SKM-1 treated with dmso at 0.1 percent for 144 hours (cell line): ENCODE data around the gene PLEKHA8.

Experiments
- DNase-seq: peaks from one replicate; lab custom pipeline; 2025; ENCODE audit not compliant: unreplicated experiment; lab: John Stamatoyannopoulos, UW

The PLEKHA8 gene

DNA sequence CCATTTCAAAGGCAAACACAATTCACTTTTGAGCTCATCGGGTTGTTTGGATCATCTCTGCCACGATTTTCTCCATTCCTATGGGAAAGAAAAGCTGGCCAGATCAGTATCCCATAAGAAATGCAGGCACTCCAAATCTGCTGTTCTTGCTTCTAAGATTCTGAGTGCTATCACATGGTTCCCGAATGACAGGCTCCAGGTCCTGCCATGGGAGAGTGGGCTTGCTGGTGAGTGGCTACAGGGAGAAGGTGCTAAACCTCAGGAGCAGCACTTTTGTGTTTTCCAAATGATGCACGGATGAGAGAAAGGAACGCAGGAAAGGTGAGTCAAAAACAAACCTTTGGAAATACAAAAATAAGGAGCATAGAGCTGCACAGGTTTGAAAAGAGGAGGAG, 138.6 kb downstream of the PLEKHA8 start:
- no peak for DNase-seq

DNA sequence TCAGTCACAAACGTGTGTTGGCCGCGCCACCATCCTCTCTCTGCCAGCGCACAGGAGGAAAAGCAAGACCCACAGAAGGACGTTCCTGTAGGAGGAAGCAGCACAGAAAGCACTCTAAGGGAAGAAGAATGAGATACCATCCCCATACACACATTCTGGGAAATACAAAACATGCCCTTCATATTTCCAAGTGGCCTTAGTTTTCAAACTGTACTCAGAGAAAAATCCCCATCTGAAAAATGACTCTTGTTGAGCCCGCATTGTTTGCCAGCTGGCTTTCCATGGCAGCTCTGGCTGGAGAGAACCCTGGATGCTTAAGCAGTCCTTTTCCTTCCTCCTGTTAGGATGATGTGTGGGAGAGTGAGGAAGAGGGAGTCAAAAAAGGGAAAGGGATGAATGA, 139.7 kb downstream of the PLEKHA8 start:
- no peak for DNase-seq

DNA sequence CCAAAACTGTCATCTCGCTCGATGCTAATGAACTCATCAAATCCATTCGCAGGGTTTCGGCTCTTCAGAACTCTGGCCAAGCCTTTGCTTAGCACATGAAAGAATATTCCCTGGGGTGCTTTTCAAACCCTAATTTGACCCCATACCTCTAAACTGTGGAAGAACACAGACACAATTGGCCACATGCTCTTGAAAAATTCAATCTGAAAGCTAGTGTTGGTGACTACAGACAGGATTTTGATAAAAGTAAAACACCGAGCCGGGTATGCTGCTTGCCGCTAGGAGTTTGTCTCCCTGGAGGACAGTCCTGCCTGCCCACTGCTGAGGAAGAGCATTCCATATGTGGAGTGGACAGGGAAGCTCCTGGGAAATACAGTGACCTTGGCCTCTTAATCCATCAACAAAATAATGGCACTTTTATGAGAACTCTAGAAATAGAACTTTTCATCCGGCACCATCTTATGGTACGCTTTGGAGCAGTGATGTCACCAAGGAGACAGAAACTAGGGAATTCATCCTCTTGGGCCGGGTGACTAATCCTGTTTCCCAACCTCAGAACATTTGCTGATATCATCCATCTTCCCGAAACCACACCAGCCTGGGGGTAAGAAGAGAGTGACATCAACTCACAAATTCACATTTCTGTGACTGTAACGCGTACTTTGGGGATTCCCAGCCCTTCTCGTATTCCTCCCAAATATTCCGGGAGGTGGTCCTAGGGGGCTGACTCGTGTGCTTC, 140.8 kb downstream of the PLEKHA8 start:
- DNase-seq = no peak

DNA sequence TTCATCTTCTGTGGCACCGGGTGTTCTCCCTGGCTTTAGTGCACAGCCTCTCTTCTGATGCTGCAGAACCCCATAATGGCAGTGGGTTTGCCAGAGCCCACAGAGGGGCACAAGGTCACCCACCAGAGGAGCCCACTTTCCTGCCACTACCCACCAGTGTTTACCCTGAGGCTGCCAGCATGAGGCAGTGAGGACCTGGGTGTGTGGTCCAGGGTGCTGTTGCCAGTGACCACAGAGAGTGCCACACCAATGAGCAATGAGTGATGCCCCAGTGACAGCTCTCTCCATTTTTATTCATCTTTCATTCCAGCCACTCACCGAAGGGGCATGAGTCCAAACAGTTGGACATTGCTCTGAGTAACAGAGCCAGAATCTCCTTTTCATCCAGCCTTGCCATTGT, 141.4 kb downstream of the PLEKHA8 start:
- DNase-seq = no peak

DNA sequence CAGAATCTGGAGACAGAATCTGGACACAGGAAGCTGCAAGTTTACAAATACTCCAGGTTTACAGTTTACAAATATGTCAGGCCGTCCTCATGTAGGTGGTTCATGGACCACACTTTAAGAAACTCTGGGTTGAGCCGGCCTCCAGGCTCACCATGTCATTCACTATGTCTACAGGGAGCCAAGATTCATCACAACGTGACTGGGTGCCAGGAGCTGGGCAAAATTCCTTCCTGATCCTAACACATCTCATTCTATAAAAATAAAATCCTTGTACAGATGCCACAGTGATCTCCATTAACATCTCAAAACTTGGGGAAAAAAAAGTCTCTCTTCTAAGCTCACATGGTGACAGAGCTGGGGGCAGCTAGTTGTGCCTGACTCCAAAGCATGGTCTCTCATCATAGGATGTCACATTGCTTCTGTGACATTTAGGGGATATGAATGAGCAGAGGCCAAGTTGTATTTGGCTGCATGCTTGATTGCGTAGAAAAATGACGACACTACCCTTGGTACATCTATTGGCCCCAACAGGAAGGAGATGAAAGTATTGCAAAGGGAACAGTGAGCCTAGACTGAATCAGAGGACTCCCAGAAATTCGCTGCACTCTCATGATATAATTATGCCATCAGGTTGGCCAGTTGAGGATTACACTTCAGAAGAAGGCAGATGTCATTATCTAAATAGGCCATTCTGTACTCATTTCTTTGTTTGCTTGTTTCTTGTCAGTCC, 142.4 kb downstream of the PLEKHA8 start:
- DNase-seq = peak; percentile 49

DNA sequence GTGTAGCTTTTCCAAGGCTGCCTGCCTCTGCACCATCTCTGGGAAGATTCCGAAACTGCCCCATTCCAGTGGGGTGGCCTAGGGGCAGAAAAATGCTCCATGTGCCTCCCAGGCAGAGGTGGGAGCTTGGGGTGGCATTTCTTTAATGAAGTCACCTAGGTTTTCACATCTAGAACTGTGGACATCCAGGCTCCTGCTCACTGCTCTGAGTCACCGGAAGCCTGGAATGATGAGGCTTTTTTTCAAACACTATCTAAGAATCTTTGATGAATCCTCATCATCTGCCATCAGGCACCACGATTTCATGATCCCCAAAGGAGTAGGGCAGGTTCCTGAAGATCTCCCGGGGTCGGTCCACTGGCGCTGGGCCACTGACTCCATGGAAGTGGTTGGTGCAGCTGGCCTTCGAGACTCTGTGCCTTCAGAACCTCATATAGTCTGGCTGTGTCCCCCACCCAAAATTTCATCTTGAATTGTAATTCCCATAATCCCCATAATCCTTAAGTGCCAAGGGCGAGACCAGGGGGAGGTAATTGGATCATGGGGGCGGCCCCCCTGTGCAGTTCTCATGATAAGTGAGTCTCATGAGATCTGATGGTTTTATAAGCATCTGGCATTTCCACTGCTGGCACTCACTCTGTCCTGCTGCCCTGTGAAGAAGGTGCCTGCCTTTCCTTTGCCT, 143.7 kb downstream of the PLEKHA8 start:
- DNase-seq = no peak

DNA sequence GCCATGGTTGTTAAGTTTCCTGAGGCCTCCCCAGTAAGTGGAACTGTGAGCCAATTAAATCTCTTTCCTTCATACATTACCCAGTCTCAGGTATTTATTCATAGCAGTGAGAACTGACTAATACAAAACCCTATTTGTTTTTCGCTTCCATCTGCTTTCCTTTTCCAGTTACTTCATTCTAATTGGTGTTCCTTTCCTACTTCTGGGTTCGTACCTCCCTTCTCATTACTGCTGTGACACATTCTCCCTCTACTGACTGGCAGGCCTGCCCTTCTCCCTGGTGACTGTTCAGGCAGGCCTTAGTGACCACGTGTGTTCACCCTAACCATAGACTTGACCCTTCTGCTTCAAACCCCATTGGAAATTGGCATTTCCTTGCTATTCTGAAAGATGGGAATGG, 144.2 kb downstream of the PLEKHA8 start:
- DNase-seq = no peak

DNA sequence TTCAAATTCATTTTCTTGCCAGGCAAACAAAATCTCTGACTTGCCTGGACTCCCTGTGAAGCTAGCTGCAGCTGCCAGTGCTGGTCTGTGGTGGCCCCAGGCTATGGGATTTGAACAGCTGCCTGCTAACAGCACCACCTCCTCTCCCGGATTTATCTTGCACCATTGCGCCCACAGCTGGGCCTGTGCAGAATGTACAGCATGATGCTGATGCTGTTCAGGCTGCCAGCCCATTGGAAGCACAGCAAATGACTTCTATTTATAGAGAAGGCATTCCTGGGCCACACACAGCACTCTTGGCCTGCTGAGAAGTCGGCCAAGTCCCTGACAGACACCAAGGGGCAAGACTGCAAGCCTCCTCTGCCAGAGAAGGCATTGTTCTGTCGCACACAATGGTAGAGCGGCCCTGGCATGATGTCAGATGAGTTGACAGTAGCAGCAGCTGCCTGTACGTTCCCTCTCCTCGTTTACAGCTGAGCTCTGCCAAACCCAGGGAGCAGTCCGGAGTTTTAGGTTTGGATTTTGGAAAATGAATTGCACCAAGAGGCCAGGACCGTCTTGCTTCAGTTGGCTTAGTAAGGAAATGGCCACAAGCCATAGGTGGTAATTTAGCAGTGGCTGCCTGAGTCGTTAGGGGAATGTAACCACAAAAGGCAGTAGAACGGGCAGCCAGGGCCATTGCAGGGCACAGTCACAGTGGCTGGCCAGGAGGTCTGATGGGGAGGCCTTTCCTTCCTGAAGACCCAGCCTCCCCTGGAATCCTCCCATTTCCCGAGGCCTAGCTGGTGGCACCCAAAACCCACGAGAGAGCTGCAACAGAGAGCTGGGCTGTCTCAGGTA, 145.1 kb downstream of the PLEKHA8 start:
- no peak for DNase-seq

DNA sequence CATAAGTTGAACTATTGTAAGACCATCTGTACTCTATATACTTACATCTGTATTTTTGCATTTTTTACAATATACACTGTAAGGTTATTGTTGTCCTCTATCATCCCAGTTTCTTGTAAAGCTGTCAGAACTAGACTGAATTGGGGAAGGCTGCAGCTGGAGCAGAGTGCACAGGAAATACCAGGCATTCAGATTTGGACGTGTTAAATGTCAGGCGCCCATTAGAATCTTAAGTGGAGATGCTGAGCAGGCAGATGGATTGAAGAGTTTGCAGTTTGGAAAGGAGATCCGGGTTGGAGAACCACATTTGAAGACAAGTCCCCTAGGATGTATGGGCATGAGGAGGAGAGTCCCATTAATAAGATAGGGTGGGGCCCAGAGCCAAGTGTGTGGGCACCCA, 147.0 kb downstream of the PLEKHA8 start:
- DNase-seq = no peak

DNA sequence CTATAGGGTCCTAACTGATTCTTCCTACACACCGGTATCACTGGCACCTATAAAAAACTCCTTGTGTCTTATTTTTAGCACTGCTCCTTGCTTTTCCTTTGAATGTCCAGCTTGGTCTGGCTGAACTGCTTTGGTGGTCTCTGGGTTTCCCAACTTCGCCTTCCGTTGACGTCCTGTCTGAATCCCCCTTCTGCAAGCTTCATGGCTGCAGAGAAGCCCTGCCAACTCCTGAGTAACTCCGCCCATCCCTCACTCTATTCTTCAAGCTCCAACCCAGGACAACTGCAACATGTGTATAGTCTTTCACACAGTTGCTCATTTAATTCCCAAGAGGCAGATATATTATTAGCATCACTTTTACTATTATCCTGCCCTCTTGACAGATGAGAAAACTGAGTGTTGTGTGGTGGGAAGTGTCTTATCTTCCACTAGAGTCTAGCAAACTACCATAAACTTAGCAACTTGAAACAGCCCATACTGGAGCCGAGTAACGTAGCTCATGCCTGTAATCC, 147.5 kb downstream of the PLEKHA8 start:
- no peak for DNase-seq

DNA sequence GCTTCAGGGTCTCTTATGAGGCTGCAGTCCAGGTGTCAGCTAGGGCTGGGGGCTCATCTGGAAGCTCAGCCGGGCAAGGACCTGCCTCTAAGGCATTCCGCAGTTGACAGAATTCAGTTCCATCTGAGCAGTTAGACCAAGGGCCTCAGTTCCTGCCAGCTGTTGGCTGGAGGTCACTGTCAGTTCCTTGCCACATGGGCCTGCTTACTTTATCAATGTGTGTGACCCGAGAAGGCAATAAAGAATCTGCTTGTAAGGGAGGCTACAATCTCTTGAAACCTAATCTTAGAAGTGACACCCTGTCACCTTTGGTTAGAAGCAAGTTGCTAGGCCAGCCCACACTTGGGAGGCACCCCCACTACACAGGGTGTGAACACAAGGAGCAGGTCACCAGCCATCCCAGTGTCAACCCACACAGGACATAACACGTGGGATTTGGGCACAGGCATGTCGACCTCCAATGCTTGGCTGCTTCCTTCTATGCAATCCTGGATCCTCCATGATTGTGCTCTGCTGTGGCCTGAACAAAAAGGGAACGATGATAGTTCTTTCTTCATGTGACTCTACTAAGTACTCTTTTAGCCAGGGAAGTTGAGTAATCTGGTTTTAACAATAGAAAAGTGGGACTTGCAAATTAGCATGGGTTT, 148.4 kb downstream of the PLEKHA8 start:
- peak; percentile 50 for DNase-seq

DNA sequence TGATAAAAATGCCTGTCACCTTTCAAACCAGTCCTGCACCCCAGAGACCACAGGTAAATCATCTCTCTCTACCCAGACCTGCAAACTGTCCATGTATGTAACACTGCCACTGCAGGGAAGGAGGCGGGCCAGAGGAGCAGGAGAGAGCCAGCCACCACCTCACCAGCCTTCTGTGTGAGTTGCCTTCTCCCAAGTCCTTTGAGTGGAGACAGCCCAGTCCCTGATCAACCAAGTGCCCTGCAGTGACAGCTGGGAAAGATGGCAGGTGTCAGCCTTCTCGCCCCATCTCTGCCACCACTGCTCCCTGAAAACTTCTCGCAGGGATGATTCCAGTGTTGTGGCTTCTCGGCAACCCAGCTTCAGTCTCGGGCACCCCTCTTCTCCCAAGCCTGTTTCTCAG, 149.0 kb downstream of the PLEKHA8 start:
- DNase-seq = no peak

DNA sequence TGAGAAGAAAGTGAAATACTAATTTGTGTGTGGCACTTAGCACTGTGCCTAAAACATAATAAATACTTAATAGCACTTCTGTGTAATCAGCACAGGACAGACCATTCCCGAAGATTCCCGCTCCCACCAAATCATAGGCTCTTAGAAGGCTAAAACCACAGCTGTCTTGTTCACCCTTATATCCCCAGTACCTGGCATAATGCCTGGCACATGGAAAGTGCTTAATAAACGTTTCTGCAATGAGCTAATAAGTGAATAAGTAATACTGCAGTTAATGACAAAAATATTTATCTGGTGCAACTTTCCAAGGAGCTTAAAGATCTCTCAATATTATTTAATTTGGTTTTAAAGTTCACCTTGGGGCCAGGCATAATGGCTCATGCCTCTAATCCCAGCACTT, 149.8 kb downstream of the PLEKHA8 start:
- no peak for DNase-seq

DNA sequence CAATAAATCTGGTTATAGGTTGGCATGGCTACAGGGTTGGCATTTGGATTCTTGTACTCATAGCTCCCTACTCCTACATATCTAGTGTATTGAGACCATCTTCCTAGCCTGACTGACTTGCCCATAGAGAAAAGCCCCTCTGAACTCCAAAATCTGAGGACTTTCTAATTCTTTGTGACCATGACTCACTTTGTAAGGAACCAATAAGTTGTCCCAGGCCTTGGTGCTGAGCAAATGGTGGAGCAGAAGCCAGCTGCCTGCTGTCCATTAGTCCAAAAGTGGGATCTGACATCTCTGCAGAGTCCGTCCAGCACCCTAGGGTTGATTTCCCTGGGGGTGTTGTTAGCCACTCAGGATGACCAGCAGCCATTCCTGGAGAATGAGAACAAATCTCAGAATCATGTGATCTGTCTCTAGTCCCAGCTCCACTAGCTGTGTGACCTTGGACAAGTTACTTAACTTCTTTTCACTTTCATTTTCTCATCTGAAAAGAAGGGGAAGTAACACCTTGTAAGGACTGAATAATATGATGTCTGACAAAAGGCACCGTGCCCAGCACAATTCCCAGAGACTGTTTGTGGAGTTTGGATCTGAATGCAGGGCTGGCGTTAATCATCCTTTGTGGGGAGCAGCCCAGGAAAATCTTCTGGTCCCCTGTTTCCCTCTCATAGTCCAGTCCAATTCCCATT, 150.7 kb downstream of the PLEKHA8 start:
- no peak for DNase-seq
